Measurements from ENCODE around the gene TXNRD1.
"Not testable (repeated sequence)": the region's sequence is repeated elsewhere in the genome, so short reads cannot be mapped to it uniquely, and the experiment has no call there.

The TXNRD1 gene

GRCh38 chr12:104215638-104216297 is at the start of gene TXNRD1:
Gene TXNRD1 (plus strand): TSS chr12:104215779. CDS start chr12:104215803, 24 bp downstream.
- DNase-seq (ENCODE audit: low read depth), result no peak

GRCh38 chr12:104165801-104166200 is 49.8 kb upstream of the TXNRD1 start:
- DNase-seq (ENCODE audit: low read depth), result no peak

- no peak for DNase-seq (ENCODE audit: low read depth)
Observed at GRCh38 chr12:104166465-104166864, 49.1 kb upstream of the TXNRD1 start.

- no peak for DNase-seq (ENCODE audit: low read depth)
Observed at GRCh38 chr12:104167519-104168458, 47.8 kb upstream of the TXNRD1 start.

- no peak for DNase-seq (ENCODE audit: low read depth)
Observed at GRCh38 chr12:104168596-104168995, 47.0 kb upstream of the TXNRD1 start.

GRCh38 chr12:104171785-104172569 is 43.6 kb upstream of the TXNRD1 start:
- DNase-seq (ENCODE audit: low read depth), result no peak

GRCh38 chr12:104172570-104172947 is 43.0 kb upstream of the TXNRD1 start:
- DNase-seq (ENCODE audit: low read depth), result no peak

GRCh38 chr12:104173804-104174203 is 41.8 kb upstream of the TXNRD1 start:
- not testable (repeated sequence) for DNase-seq (ENCODE audit: low read depth)

- no peak for DNase-seq (ENCODE audit: low read depth)
Observed at GRCh38 chr12:104175726-104176247, 39.8 kb upstream of the TXNRD1 start.

- no peak for DNase-seq (ENCODE audit: low read depth)
Observed at GRCh38 chr12:104177336-104177662, 38.3 kb upstream of the TXNRD1 start.

- peak; percentile 96 for DNase-seq (ENCODE audit: low read depth)
Observed at GRCh38 chr12:104177663-104178501, 37.7 kb upstream of the TXNRD1 start.

GRCh38 chr12:104180374-104180773 is 35.2 kb upstream of the TXNRD1 start:
- no peak for DNase-seq (ENCODE audit: low read depth)

GRCh38 chr12:104181313-104181712 is 34.3 kb upstream of the TXNRD1 start:
- no peak for DNase-seq (ENCODE audit: low read depth)

GRCh38 chr12:104182144-104182543 is 33.4 kb upstream of the TXNRD1 start:
- peak; percentile 95 for DNase-seq (ENCODE audit: low read depth)

- no peak for DNase-seq (ENCODE audit: low read depth)
Observed at GRCh38 chr12:104182621-104183378, 32.8 kb upstream of the TXNRD1 start.

- DNase-seq (ENCODE audit: low read depth), result no peak
Observed at GRCh38 chr12:104183443-104183842, 32.1 kb upstream of the TXNRD1 start.

GRCh38 chr12:104187446-104188155 is 28.0 kb upstream of the TXNRD1 start:
- DNase-seq (ENCODE audit: low read depth), result no peak

GRCh38 chr12:104188534-104188933 is 27.0 kb upstream of the TXNRD1 start:
- no peak for DNase-seq (ENCODE audit: low read depth)

GRCh38 chr12:104189915-104190555 is 25.5 kb upstream of the TXNRD1 start:
- no peak for DNase-seq (ENCODE audit: low read depth)

All from GM04504 (cell line).